HG02798 (cell line): ENCODE results near the gene FOXF2.

Source experiments
- ATAC-seq: cut with Tn5 transposase; IDR thresholded peaks from one replicate; pipeline ENCODE4 v1.9.1; 2021; ENCODE audit warnings: mild to moderate bottlenecking; ENCODE audit not compliant: unreplicated experiment, poor library complexity

Gene FOXF2

GRCh38 chr6:1390133-1390945 lies 963 bp downstream of the FOXF2 start:
- no peak for ATAC-seq

- ATAC-seq = no peak
These were observed 1.8 kb downstream of the FOXF2 start for GRCh38 chr6:1390946-1391799.

- no peak for ATAC-seq
These were observed 2.5 kb downstream of the FOXF2 start for GRCh38 chr6:1391800-1392309.

GRCh38 chr6:1392813-1393640 lies 3.7 kb downstream of the FOXF2 start:
- ATAC-seq = no peak

- no peak for ATAC-seq
These were observed 4.4 kb downstream of the FOXF2 start for GRCh38 chr6:1393641-1394283.

- ATAC-seq = no peak
These were observed 5.4 kb downstream of the FOXF2 start for GRCh38 chr6:1394514-1395463.

GRCh38 chr6:1395506-1395905 lies 6.1 kb downstream of the FOXF2 start:
- ATAC-seq = no peak

GRCh38 chr6:1395941-1396908 lies 6.8 kb downstream of the FOXF2 start:
- no peak for ATAC-seq

GRCh38 chr6:1396952-1397868 lies 7.8 kb downstream of the FOXF2 start:
- peak; percentile 72 for ATAC-seq

GRCh38 chr6:1399085-1399780 lies 9.9 kb downstream of the FOXF2 start:
- no peak for ATAC-seq

GRCh38 chr6:1400126-1400850 lies 10.9 kb downstream of the FOXF2 start:
- no peak for ATAC-seq

GRCh38 chr6:1402369-1402768 lies 13.0 kb downstream of the FOXF2 start:
- no peak for ATAC-seq

GRCh38 chr6:1402868-1403267 lies 13.5 kb downstream of the FOXF2 start:
- ATAC-seq = no peak

GRCh38 chr6:1403851-1404712 lies 14.7 kb downstream of the FOXF2 start:
- no peak for ATAC-seq

- ATAC-seq = no peak
These were observed 15.3 kb downstream of the FOXF2 start for GRCh38 chr6:1404713-1405098.
